GM23338 (cell line): ENCODE measurements around the gene CYP3A7.

Experiments
- CREB1 ChIP-seq: fragments of 250-450 bp; sonication (Bioruptor Pico); IDR thresholded peaks from 2 replicates; pipeline ENCODE4 v1.5.0; 2020; ENCODE audit warnings: low read depth, mild to moderate bottlenecking, moderate library complexity
- CTCF ChIP-seq, 2 experiments: fragments of 200-600 bp in 1 of 2; sonication (generic) in 1 of 2; conservative IDR thresholded peaks; 2 replicates each; pipeline versions ENCODE4 v1.5.1 to v1.6.1; 2016 to 2017; ENCODE audit warnings: antibody characterized with exemption in 2 of 2, low read depth in 2 of 2, mild to moderate bottlenecking in 2 of 2, moderate library complexity in 1 of 2
- EZH2 ChIP-seq: fragments of 200-600 bp; sonication (generic); IDR thresholded peaks from one replicate; pipeline ENCODE4 v1.8.0; 2017; ENCODE audit warnings: antibody characterized with exemption, mild to moderate bottlenecking, low read depth; ENCODE audit not compliant: unreplicated experiment
- REST ChIP-seq: IDR thresholded peaks from one replicate; pipeline ENCODE4 v1.6.1; 2018; ENCODE audit warnings: antibody characterized with exemption; ENCODE audit not compliant: unreplicated experiment
- ZNF331 ChIP-seq: fragments of 250-450 bp; sonication (Bioruptor Pico); IDR thresholded peaks from 2 replicates; pipeline ENCODE4 v1.5.0; 2020; ENCODE audit warnings: low read depth, mild to moderate bottlenecking, moderate library complexity

GRCh38 chr7:99779949-99780348 is 45.0 kb upstream of the CYP3A7 start:
- no peak for TF ChIP-seq EZH2
- no peak for TF ChIP-seq CTCF (conservative IDR thresholded peaks at IDR 0.05; ENCODE audit: low read depth in 2 of 2)
- no peak for TF ChIP-seq REST
- TF ChIP-seq CREB1, result no peak
- TF ChIP-seq ZNF331 (CRISPR knock-in tag), result no peak
